AG09319 (cell line): Measurements from ENCODE around the gene AIF1.
A peak's percentile ranks its signal among the peaks of the same experiment; 100 is the strongest.

ENCODE experiments used
- DNase-seq: peaks from one replicate; pipeline ENCODE4 v3.0.0-alpha.2; 2010; ENCODE audit warnings: low read depth; ENCODE audit errors: extremely low read depth
- TF ChIP-seq, protein P1 (sequence below): IDR thresholded peaks from 2 replicates; pipeline ENCODE4 v1.5.1; 2011; ENCODE audit warnings: low read depth, mild to moderate bottlenecking, inconsistent platforms, low read length, moderate library complexity

The AIF1 gene

DNA sequence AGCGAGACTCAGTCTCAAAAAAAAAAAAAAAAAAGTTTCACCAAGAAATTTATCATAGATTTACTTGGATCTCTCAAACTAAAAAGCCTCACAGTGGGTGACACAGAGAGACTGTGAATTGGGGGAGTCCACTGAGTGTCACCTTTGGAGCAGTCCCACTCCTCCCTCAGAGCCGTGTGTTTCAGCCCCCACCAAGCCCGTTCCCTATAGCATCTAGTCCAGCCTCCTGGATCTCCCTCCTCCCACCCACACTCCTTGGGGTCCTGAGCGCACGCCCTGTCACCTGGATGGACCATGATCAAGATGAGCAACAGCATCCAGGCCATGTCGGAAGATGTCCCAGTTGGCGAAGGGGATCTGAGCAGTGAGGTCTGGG, 22.6 kb upstream of the AIF1 start:
- DNase-seq: no peak

DNA sequence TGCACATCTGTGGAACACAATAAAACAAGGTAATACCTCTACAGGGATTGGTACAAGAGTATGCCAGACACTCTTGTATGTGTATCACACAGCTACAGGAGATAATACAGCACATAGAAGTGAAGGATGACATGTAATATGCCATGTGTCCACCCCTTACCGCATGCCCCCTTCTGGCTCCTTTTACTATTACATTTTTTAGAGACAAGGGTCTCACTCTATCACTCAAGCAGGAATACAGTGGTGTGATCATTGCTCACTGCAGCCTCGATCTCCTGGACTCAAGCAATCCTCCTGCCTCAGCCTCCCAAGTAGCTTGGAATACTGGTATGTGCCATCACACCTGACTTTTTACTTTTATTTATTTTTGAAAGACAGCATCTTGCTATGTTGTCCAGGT, 18.0 kb upstream of the AIF1 start:
- DNase-seq: no peak
- TF ChIP-seq, protein P1, sequence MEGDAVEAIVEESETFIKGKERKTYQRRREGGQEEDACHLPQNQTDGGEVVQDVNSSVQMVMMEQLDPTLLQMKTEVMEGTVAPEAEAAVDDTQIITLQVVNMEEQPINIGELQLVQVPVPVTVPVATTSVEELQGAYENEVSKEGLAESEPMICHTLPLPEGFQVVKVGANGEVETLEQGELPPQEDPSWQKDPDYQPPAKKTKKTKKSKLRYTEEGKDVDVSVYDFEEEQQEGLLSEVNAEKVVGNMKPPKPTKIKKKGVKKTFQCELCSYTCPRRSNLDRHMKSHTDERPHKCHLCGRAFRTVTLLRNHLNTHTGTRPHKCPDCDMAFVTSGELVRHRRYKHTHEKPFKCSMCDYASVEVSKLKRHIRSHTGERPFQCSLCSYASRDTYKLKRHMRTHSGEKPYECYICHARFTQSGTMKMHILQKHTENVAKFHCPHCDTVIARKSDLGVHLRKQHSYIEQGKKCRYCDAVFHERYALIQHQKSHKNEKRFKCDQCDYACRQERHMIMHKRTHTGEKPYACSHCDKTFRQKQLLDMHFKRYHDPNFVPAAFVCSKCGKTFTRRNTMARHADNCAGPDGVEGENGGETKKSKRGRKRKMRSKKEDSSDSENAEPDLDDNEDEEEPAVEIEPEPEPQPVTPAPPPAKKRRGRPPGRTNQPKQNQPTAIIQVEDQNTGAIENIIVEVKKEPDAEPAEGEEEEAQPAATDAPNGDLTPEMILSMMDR: peak; percentile 28

More for the DNA sequence above, 22.6 kb upstream of the AIF1 start:
- TF ChIP-seq, protein P1: no peak

DNA sequence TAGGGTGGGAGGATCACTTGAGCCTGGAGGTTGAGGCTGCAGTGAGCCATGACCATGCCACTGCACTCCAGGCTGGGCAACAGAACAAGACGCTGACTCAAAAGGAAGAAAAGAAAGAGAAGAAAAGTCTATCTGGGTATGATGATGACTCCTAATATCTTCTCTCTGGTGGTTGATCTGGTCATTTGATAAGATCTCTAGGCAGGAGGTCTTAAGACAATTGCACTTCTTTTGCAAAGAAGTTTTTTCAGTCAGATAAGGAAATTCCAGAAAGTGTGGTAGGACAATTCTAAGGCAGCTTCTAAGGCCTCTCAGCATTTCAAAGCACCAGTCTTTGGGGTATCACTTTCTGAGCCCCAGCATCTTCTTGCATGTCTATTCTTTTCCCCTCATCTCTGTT, 7.7 kb upstream of the AIF1 start:
- DNase-seq: no peak
- TF ChIP-seq, protein P1: no peak

DNA sequence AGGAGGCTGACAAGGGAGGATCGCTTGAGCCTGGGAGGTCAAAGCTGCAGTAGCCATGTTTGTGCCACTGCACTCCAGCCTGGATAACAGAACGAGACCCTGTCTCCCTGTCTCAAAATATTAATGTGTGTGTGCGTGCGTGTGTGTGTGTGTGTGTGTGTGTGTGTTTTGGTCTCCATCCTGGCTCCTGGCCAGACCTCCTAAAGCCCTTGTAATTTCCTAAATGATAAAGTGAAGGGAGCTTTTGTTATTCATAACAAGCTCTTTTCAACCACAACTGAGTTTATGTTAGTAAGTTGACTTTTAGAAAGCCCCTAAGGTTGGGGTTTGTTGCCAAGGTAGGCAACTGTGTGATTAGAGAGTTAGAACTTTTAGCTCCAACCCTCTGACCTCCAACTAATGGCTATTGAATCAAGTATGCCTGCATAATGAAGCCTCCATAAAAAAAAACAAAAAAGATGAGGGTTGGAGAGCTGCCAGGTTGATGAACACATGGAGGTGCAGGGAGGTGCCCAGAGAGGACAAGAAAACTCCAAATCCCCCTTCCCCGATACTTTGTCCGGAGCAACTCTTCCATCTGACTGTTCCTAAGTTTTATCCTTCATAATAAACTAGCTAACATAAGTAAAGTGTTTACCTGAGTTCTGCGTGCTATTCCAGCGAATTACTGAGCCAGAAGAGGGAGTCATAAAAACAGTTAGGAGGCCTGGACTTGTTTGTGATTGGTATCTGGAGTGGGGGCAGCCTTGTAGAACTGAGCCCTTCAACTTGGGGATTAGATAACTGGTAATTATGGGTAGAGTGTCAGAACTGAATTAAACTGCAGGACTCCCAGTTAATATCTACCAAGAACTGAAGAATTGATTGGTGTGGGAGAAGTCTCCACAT, 5.3 kb upstream of the AIF1 start:
- TF ChIP-seq, protein P1: no peak
- no peak for DNase-seq

DNA sequence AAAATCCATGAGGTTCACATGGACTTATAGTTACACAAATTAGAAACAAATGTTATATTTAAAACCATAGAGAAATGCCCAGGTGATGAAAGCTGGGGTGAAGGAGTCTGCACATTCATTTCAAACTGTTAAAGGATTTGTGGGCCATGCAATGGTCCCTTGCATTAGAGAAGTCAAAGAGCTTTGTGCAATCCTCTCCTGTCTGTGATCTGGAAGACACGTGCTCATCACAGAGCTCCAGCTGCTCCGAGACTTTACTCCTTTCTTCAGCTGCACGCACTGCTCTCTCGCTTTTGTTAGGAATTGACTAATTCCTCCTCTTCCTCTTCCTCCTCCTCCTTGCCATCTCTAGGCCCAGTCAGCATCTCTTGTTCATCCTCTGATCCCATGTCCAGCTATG, 4.1 kb upstream of the AIF1 start:
- DNase-seq: peak; percentile 27
- TF ChIP-seq, protein P1: no peak

DNA sequence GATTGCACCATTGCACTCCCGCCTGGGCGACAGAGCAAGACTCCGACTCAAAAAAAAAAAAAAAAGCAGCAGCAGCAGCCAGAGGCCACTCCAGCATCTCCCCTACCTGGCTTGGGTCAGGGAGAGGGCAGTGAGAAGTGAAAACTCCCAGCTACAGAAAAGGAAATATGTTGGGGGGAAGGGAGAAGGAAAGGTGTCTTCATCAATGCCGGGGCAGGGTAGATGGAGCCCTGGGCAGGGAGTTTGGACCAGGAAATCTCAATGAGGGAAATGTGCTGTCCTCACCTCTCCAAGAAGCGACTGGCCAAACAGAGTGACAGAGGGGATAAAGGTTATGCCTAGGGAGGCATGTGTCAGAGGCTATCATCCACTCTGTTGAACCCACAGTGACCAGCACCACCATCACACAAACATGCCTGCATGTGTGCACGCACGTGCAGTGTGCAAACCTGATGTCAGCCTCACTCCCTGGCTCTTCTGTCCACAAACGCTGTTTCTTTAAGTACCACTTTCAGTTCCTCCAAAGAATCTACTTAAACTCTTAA, 887 bp upstream of the AIF1 start:
- DNase-seq: no peak

DNA sequence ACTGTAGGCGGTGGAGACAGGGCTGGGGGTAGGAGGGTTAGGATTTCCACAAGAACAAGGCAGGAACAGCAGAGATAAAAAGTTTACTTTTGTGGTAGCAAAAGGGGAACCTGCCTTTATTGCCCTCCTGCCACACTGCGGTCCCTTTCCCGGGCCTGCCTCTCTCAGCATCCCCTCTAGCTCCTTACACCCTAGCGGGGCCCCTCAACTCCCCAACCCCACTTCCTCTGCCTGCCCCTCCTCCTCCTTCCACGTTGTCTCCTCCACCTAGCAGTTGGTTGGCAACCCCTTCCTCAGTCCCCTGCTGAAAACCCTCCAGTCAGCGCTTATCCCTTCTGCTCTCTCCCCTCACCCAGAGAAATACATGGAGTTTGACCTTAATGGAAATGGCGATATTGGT, 714 bp downstream of the AIF1 start:
- TF ChIP-seq, protein P1: no peak
- DNase-seq: no peak

More for the DNA sequence above, 887 bp upstream of the AIF1 start:
- TF ChIP-seq, protein P1: no peak
